NCI-H82 (cell line): ENCODE measurements around the gene APAF1.

ENCODE experiments used
- DNase-seq: peaks from one replicate; lab custom pipeline; 2025; lab: John Stamatoyannopoulos, UW

Gene APAF1

DNA sequence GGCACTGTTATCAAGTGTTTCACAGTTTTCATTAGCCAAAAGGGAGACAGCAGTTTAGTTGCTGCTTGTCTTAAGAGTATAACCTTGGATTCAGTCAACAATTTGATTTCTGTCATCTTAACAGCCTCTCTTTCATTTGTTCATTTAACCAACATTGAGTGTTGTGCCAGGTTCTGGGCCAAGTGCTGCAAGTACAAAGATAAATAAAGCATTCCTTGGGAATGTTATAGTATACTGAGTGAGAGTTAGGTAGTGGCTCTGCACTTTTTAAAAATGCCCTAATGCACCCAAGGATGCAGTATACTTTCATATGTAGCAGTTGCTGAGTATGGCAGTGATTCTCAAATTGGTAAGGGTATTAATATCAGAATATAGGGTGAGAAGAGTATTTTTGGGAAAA, 15.4 kb downstream of the APAF1 start:
- DNase-seq: no peak

DNA sequence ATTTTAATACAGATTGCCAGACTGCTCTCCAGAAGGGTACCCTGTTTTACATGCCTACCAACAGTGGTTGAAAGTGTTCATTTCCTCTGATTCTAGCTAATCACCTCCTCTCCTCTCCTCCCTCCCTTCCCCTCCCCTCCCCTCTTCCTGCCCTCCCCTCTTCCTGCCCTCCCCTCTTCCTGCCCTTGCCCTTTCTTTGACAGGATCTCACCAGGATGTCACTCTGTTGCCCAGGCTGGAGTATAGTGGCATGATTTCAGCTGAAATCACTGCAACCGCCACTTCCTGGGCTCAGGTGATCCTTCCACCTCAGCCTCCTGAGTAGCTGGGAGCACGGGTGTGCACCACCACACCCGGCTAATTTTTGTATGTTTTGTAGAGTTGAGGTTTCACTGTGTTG, 24.7 kb downstream of the APAF1 start:
- DNase-seq: no peak

DNA sequence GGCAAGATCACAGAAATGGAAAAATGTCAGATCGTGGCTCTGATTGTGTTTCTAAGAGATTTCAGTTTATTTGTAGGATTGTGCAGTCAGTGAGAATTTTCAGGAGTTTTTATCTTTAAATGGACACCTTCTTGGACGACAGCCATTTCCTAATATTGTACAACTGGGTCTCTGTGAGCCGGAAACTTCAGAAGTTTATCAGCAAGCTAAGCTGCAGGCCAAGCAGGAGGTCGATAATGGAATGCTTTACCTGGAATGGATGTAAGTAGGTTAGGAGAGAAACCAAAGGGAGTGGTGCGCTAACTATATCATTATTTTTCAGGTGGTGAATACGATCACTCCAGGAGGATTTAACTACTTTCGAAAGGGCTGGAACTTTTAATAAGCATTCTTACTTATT, 26.4 kb downstream of the APAF1 start:
- no peak for DNase-seq

DNA sequence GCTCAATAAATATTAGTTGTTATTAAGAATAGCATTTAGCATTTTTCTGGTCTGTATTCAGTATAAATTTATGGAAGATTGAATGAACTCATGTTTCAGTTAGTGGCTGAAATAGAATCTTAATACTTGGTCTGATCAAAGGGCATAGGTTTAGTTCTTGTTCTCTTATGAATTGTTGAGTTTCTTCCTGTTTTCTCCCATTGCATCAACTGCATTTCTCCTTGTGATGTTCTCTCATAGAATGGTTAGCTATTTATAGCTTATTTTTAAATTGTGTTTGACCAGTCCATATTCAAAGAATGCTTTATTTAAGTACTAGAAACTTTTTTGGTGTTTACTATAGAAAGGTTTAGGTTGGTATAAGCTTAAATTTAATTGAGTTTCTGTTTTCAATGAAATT, 29.8 kb downstream of the APAF1 start:
- DNase-seq: no peak

DNA sequence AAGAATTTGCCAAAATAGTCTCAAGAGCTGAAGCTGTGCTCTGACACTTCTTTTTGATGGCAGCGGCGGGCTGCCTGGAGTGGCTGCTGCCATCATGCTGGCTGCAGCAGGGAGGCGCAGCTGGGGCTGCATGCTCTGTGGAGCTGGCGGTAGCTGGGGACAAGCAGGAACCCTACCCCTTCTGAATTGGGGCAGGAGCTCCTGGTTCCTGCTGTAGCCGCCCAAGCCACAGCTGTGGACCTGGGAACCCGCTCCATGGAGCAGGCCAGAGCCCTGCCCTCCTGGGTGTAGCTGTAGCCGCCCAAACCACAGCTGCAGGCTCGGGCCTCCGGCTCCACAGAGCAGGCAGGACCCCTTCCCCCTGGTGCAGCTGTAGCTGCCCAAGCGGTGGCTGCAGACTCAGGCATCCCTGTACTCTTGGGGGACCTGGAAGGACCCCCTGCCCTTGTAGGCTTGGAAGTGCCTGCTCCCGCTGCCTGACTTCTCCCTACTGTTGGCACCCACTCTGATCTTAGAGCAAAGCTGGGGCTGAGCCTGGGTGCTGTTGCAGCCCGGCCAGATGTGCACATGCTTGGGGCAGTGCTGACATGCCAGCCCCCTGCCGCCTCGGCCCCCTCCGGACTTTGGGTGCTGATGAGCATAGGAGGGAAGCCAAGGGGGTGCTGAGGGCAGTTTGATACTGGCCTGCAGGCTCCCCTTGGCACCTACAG, 33.3 kb downstream of the APAF1 start:
- no peak for DNase-seq

DNA sequence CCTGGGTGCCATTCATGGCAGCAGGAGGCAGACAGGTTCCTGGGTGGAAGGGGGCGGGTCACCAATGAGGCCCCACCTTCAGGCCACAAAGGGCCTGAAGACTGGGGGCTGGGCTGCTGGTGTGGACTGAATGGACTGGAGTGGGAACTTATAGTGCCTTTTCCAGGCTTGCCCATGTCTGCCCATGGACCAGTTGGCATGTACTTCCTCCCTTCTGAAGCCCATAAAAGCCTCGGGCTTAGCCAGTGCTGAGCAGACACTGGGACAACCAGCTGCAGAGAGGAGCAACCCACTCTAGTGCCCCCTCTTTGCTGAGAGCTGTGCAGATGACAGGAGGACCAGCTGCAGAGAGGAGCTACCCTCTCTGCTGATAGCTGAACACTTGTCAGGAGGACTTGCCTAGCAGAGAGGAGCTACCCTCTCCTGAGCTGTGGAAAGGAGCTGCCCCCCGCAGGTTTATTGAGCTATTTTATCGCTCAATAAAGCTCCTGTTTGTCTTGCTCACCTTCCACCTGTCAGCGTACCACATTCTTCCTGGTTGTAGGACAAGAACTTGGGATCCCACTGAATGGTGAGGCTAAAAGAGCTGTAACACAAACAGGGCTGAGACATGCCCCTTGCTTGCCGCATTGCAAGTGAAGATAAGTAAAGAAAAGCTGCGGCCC, 34.0 kb downstream of the APAF1 start:
- no peak for DNase-seq

DNA sequence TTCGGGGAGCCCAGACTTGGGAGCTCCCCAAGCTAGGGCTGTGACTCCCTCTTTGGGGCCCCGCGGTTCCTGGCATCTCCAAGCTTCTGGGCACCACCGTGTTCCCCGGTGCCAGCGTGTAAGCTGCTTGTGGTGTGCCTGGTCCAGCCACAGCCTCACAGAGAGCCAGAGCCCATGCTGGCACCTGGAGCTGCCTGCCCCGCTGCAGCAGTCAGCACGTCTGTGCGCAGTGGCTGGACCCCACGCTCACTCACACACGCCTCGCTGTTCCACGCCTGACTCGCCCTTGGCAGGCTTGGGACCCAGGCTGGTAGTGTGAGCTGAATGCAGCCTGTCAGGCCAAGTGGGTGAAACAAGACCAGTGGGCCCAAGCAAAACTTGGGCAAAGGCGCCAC, 34.5 kb downstream of the APAF1 start:
- DNase-seq: no peak

DNA sequence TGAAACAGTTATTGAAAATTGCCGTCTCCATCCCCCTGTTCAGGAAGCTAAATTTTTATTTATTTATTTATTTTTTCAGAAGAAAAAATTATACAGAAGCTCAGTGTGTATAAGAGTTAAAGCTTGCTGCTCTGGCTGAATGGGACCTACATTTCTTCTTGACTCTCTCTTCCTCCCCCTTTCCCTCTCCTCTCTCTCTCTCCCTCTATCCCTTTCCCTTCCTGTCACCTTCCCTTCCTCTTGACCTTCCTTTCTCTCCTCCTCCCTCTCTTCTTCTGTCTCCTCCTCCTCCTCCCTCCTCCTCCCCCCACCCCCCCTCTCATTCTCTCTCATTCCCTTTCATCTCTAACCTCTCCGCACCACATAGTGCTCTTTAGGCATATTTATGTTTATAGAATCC, 39.1 kb downstream of the APAF1 start:
- DNase-seq: no peak

DNA sequence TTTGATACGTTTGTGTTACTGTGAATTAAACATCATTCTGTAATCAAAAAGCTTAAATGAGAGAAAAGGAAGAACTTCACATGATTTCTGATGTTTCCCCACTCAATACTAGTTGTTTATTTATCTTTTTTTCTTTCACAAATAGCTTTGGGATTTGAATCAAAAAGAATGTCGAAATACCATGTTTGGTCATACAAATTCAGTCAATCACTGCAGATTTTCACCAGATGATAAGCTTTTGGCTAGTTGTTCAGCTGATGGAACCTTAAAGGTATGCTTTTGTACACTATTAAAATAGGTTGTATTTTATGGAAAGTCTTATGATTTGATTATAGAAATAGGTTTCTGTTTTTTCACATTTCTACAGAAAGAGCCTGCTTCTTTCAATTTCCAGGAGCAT, 41.5 kb downstream of the APAF1 start:
- no peak for DNase-seq

DNA sequence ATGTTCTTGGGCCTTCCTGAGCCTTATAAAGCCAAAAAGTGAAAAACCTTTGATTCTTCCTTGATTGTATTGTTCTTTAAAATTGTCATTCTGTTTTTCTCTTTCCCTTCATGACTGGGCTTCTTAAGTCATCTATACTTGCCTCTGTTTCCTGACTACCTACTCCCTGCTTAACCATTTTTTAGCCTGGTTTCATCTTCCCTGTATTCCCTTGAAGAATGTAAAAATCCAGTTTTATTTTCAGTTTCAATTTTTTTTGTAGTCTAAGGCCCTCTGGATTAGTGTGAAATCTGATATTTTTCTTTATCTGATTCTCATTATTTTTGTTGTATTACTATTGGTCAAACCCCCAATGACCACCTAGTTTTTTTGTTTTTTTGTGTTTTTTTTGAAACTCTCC, 46.3 kb downstream of the APAF1 start:
- no peak for DNase-seq

DNA sequence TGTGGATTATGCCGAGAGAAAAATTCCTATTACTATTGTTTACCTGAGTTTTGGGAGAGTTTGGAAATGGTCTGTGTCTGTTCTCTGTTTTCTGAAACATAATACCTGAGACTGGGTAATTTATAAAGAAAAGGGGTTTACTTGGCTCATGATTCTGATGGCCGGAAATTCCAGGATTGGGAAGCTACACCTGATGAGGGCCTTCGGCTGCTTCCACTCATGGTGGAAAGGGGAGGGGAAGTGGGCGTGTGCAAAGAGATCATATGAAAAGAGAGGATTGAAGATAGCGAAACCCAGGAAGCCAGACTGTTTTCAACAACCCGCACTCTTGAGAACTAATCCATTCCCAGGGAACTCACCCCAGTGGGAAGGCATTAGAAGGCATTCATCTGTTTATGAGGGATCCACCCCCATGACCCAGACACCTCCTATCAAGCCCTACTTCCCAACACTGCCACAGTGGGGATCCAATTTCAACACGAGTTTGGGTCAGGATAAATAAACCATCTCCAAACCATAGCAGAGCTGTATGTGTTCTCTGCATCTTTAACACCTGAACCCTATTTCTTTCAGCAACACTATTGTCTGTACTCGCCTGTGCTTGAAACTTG, 51.1 kb downstream of the APAF1 start:
- no peak for DNase-seq

DNA sequence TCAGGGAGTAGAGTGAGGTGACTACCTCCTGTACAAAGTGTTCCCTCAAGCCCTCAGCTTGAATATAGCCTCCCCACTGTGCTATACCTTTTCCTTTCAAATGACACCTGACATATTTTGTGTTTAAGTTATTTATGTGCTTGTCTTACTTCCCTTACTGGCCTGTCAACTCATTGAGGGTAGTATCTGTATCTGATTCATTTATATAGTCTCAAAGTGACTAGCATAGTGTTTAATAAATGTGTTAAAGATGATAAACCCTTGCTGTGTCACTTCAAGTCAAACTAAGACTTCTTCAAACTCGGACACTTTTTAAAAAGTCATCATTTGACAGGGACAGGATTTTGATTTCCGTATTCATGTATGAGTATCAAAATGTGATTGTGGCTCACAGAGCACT, 52.1 kb downstream of the APAF1 start:
- no peak for DNase-seq

DNA sequence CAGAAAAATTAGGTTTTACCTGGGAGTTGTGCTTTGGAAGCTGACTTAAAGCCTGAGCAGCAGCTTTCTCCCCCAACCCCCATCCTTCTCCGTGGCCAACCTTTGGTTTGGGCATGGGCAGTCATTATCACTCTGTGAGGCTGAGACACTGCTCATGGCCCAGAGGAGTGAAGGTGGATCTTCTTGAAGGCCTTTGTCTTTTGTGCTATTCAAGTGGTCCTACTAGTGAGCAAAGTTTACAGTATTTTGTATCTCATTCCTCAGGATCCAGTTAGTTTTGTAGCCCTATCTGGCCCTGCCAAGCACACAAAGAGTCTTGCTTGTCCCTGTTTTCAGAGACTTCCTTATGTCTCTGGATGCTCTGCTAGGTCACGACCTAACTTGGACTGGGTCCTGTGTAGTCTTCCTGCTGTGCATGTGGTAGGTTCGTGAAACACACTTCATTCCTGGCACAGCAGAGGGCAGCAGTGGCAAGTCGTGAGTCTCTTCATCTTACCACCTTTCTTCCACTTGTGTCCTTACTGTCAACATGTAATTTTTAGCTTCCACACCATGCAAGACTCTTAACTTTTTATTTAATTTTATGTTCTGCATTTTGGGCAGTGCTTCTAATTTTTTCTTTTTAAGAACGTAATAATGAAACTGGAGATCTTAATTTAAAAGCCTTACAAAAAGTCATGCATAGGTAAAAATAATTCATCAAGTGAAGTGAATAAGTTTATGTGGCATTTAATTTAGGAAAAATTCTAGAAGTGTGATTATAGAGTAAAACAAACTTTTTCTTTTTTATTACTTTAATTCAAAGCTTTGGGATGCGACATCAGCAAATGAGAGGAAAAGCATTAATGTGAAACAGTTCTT, 53.7 kb downstream of the APAF1 start:
- peak; percentile 78 for DNase-seq

DNA sequence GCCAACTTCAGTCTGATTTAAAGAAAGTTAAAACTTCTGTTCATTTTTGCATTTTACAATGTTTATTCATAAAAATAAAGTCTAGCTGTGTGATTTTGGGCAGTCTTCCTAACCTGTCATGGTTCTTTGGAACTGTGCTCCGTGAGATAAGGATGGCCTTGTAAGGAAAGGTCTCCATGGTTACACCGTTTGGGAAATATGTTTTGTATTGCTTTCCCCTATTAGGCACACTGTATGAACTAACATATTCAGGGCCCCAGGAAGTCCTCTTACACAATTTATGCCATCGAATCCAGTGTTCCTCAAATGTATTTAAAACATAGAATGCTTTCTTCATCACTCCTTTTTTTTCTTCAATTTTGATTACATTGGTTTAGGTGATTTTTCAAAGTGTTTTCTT, 54.5 kb downstream of the APAF1 start:
- no peak for DNase-seq

DNA sequence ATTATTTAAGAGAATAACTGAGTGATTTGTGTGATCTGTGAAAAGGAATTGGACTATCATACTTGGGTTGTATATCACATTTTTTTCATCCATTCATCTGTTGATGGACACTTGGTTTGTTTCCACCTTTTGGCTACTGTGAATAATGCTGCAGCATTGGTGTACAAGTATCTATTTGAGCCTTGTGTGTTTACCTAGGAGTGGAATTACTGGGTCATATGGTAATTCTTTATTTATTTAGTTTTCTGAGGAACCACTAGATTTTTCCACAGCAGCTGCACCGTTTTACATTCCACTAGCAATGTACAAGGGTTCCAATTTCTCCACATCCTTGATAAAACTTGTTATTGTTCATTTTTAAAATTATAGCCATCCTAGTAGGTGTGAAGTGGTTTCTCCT, 56.1 kb downstream of the APAF1 start:
- no peak for DNase-seq

DNA sequence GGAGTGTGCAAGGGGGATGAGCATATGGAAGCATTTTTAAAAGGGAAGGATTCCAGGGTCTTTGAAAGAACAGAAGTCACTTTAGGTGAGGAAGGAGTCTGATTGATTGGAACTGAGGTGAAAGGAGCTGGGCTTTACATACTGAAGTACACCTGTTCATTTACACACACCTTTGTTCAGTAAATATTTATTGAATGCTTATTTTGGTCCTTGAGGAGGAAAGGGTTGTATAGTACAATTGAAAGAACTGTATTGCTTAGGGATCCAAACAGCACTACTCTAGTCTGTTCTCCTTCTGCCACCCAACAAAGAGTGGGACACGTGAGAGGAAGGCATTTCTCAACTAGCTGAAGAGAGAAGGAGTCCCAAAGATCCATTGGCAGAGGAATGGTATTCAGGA, 63.9 kb downstream of the APAF1 start:
- no peak for DNase-seq

DNA sequence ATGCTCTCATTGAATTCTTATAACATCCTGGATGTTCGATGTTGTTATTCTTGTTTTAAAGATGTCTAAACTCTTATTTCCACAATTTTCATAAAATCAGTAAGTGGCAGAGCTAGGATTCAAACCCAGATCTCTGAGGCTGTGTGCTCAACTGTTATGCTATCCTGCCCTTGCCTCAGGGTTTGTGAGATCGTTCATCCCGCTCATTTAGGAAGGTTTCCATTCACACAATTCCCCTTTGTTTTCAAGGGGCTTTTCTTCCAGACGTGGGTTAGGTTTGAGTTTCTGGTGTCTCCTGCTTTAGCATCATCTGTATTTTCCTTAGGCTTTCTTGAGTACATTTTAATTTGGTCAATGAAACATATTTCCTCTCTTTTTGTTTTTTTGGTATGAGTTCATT, 69.3 kb downstream of the APAF1 start:
- DNase-seq: no peak

DNA sequence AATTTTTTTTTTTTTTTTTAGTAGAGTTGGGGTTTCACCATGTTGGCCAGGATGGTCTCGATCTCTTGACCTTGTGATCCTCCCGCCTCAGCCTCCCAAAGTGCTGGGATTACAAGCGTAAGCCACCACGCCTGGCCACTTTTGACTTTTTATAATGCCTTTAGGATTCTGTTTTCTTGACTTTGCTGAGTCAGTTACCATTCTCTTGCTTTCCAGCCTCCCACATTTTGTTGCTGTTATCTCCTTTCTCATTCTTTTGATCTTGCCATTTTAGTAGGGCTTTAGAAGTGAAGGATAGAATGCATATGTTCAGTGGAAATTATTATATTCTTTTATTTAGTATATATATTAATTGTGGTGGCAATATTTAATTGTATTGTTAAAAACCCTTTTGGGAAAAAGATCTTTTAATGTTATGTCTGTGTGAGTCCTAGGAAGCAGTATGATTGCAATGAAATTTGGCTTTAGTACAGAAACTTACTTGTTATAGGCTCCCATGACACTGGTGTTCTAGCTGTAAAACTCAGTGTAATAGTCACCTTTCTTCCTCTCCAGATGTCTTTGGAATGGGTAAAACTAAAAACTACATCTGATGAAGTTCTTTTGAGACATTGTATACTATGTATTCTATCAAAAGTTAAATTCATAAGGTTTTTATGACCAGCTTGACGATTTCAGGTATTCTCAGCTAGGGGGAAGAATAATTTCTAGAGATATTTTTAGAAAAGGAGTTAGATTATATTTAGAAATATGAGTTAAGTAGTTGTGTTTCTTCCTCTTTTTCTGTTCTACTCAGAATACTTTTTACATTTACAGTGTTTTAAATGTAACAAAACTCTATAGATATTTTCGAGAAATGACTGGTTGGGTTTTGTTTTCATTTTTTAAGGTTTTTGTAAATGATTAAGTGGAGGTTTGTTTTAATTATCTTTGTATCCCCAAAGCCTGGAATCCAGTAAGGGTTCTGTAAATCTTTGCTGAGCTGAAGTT, 74.7 kb downstream of the APAF1 start:
- DNase-seq: no peak

DNA sequence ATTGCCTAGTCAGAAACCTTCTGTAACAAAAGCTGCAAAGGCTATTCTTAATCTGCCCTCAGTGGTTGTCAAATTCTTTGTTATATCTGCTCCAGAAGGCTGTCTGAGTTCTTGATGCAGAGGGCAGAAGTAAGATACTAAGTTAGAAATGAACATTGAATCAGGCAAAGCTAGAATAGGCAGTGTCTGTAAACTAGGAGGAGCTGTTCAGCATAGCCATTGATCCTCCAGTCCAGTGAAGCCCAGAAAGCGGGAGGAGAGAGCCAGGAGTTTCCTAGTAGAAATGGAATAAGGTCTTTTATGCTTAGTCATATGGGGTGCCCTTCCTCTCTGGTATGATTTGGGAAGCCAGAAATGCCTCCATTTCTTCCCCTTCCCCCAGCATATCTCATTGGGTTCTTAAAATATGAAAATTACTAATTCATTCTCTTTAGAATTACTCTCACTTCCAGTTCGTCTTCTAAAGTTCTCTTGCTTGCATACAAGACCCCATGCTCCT, 76.2 kb downstream of the APAF1 start:
- no peak for DNase-seq

DNA sequence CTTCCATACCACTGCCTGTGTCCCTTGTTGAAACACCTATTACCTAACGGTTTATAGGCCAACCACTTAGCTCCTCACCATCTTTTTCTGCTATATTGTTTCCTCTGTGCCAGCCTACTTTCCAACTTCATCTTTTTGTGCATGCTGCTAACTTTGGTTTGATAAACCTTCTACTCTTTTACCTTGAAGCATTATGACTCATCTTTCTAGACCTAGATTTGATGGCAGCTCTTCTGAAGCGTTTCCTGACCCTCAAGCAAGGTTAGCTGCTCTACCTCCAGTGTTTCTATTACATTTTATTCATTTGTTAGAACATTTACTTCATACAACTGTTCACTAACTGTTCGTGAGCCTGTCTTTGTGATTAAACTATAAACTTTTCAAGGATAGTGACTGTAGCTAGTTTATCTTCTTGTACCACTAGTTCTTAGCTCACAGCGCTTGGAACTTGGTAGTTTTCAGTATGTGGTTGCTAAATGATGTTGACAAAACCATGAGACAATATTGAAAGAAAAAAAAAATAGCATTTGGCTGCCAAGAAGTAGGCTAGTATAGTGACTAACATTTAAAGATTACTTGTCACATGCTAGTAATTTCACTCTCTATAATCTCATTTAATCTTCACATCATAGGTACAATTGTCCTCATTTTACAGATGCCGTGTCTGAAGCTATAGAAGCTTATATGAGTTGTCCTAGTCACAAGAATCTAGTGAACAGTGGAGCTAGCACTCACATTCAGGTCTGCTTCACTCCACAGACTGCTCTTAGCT, 79.5 kb downstream of the APAF1 start:
- DNase-seq: no peak
